K562 (cell line): Measurements from ENCODE around the gene WDR17. TPM values are rescaled to one million over a fixed set of nuclear protein-coding genes. Genes with fewer than 3 reads are reported as not detected.

Experiments
- ARID4B ChIP-seq: sonication (generic); formaldehyde crosslinking; IDR thresholded peaks from 2 replicates; pipeline ENCODE4 v1.8.0; 2022; ENCODE audit warnings: mild to moderate bottlenecking, missing genetic modification reagents
- HIVEP1 ChIP-seq: fragments of 250-450 bp; sonication (Bioruptor Pico); IDR thresholded peaks from 2 replicates; pipeline ENCODE4 v1.4.0; 2020; ENCODE audit warnings: mild to moderate bottlenecking
- JUND ChIP-seq, 2 experiments: IDR thresholded peaks; 2 replicates in 1 of 2; 3 replicates in 1 of 2; pipeline ENCODE4 v1.6.1; 2011; ENCODE audit warnings: borderline replicate concordance in 2 of 2, low read depth in 2 of 2, low read length in 2 of 2, improper control_type of control experiment in 1 of 2, missing biosample characterization in 1 of 2, missing genetic modification characterization in 1 of 2, missing genetic modification reagents in 1 of 2
- PRMT5 ChIP-seq: sonication (generic); formaldehyde crosslinking; IDR thresholded peaks from 2 replicates; pipeline ENCODE4 v1.5.0; 2020; ENCODE audit warnings: missing genetic modification reagents
- RNF219 ChIP-seq: fragments of 250-450 bp; sonication (Bioruptor Pico); IDR thresholded peaks from 2 replicates; pipeline ENCODE4 v1.5.0; 2022; ENCODE audit warnings: mild to moderate bottlenecking
- STAG1 ChIP-seq: sonication (generic); formaldehyde crosslinking; IDR thresholded peaks from 2 replicates; pipeline ENCODE4 v1.5.0; 2020; ENCODE audit warnings: missing genetic modification reagents, borderline replicate concordance
- TSHZ1 ChIP-seq: fragments of 250-450 bp; sonication (Bioruptor Pico); IDR thresholded peaks from 2 replicates; pipeline ENCODE4 v1.4.0; 2020; ENCODE audit warnings: mild to moderate bottlenecking, moderate library complexity
- YBX1 ChIP-seq: fragments of 450-650 bp; IDR thresholded peaks from 2 replicates; pipeline ENCODE4 v1.7.1; 2016; ENCODE audit warnings: mild to moderate bottlenecking
- ZBTB12 ChIP-seq: fragments of 250-450 bp; sonication (Bioruptor Pico); IDR thresholded peaks from 2 replicates; pipeline ENCODE4 v1.4.0; 2020
- ZNF175 ChIP-seq: fragments of 200-800 bp; sonication (Bioruptor generic); IDR thresholded peaks from 2 replicates; pipeline ENCODE4 v1.6.1; 2016; ENCODE audit warnings: low read depth, mild to moderate bottlenecking, missing genetic modification characterization, missing compliant biosample characterization
- ZNF3 ChIP-seq: fragments of 250-450 bp; sonication (Bioruptor Pico); IDR thresholded peaks from 2 replicates; pipeline ENCODE4 v1.5.0; 2021; ENCODE audit warnings: mild to moderate bottlenecking, moderate library complexity
- ZNF395 ChIP-seq: fragments of 200-800 bp; sonication (Bioruptor generic); IDR thresholded peaks from 2 replicates; pipeline ENCODE4 v1.6.1; 2017; ENCODE audit warnings: missing genetic modification characterization, missing compliant biosample characterization
- ZNF830 ChIP-seq: fragments of 250-450 bp; sonication (Bioruptor Pico); IDR thresholded peaks from 2 replicates; pipeline ENCODE4 v1.5.0; 2021; ENCODE audit warnings: mild to moderate bottlenecking
- polyA plus RNA-seq, 8 experiments: library from polyadenylated mRNA; depleted of rRNA in 4 of 8; stranded (reverse) in 5 of 8; unstranded in 3 of 8; fragments of >200 nt; fragmentation: Nextera tagmentation in 2 of 8; fragmentation: Illumina TruSeq in 1 of 8; extraction: Ambion mirVana in 2 of 8; extraction: Trizol in 1 of 8; gene quantifications; 2 replicates each; pipeline versions ENCODE4 v1.2.1 to v1.2.3, GENCODE V29; 2011 to 2014; ENCODE audit warnings: inconsistent platforms in 1 of 8, missing spikeins in 1 of 8
- total RNA-seq, 7 experiments: library from RNA; depleted of rRNA in 6 of 7; stranded (reverse); fragments of >200 nt in 6 of 7; fragmentation: Illumina TruSeq in 2 of 7; extraction: Trizol in 2 of 7; gene quantifications; 2 replicates each; pipeline versions ENCODE4 v1.2.1 to v1.2.3, GENCODE V29; 2011 to 2021; ENCODE audit warnings: low replicate concordance in 1 of 7

WDR17 gene
- total and polyA plus RNA-seq, 9 of the 15 experiments (the other 6 are each of a cell fraction or from before 2014, with no cell fraction given): 0.04 to 0.07 TPM; not detected in 7

GRCh38 chr4:176195184-176195978, 129.7 kb downstream of the WDR17 start, which contains the start of gene SPATA4 (continued):
- TF ChIP-seq RNF219 (CRISPR knock-in tag) (no peak), ARID4B (CRISPR knock-in tag) (peak; percentile 67; the same call in 1 of the 2 replicates), YBX1 (no peak), ZNF3 (no peak), ZNF830 (CRISPR knock-in tag) (no peak), ZNF395 (CRISPR knock-in tag) (no peak), JUND (IDR thresholded peaks at IDR 0.05; ENCODE audit: borderline replicate concordance, low read depth, low read length) (no peak; the same call in 1 of the 2 replicates), JUND (tag; IDR thresholded peaks at IDR 0.05; ENCODE audit: borderline replicate concordance, low read depth, low read length) (no peak), STAG1 (CRISPR knock-in tag) (no peak), ZBTB12 (no peak), ZNF175 (CRISPR knock-in tag) (no peak), PRMT5 (CRISPR knock-in tag) (no peak), TSHZ1 (CRISPR knock-in tag) (no peak), HIVEP1 (CRISPR knock-in tag) (no peak)
